Measurements from ENCODE around the gene TMEM201.

DNA sequence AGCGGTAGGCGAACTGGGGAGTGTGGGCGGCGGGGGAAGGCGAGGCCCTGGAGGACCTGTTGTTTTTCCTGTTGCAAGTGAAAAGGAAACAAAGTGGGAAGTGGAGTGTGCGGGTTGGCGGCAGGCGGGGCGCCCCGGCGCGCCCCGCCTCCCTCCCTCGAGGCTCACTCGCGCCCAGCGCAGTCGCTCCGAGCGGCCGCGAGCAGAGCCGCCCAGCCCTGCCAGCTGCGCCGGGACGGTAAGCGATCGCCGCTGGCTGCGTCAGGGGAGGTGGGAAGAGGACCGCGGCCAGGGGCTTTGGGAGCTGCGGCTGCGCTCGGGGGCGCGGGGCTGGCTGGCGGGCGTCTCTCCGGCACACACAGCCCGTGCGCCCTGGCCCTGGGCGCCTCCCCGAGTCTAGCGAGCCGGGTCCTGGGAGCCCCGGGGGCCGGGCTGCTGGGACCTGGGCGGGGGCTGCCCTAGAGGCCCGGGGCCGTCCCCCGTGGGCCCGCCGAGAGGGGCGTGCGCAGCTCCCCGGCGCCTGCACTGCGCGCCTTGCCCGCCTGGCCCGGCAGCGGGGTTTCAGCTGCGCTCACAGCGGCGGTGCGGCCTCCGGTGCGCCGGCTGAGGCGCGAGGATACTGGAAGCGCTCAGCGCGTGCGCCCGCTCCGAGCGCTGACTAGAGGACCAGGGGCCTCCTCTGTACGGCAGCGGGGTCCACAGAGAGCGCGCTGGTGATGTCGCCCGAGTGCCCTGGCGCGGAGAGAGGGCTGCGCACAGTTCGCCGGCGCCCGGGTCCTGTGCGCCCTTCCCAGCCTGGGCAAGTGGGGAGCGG, 63.1 kb downstream of the TMEM201 start, which contains the start of gene PIK3CD:
- no peak for TF ChIP-seq KDM1A (CRISPR knock-in tag; IDR thresholded peaks at IDR 0.05)
- TF ChIP-seq AHR (CRISPR knock-in tag; IDR thresholded peaks at IDR 0.05), result no peak
- TF ChIP-seq, protein P1, sequence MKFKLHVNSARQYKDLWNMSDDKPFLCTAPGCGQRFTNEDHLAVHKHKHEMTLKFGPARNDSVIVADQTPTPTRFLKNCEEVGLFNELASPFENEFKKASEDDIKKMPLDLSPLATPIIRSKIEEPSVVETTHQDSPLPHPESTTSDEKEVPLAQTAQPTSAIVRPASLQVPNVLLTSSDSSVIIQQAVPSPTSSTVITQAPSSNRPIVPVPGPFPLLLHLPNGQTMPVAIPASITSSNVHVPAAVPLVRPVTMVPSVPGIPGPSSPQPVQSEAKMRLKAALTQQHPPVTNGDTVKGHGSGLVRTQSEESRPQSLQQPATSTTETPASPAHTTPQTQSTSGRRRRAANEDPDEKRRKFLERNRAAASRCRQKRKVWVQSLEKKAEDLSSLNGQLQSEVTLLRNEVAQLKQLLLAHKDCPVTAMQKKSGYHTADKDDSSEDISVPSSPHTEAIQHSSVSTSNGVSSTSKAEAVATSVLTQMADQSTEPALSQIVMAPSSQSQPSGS (CRISPR knock-in tag; IDR thresholded peaks at IDR 0.05), result no peak
- TF ChIP-seq ZNF619 (CRISPR knock-in tag; IDR thresholded peaks at IDR 0.05), result no peak
- no peak for TF ChIP-seq POLR2A (IDR thresholded peaks at IDR 0.05; ENCODE audit: insufficient read depth in 1 of 2, low read depth in 2 of 2, low read length in 2 of 2)
- TF ChIP-seq MAFK (conservative IDR thresholded peaks at IDR 0.05 in 1 of 2, IDR thresholded peaks at IDR 0.05 in 1 of 2; ENCODE audit: low read length in 2 of 2), result no peak
- TF ChIP-seq HIVEP1 (CRISPR knock-in tag; IDR thresholded peaks at IDR 0.05), result no peak
